Neuronal stem cell (in vitro differentiated cells): ENCODE measurements around the gene RANBP17.

ENCODE experiments used
- DNase-seq: peaks from one replicate; pipeline ENCODE4 v3.0.0-alpha.2; 2013; ENCODE audit warnings: low spot score
- H2AFZ ChIP-seq: one replicate; pipeline ENCODE4 v1.6.1; 2013; ENCODE audit warnings: mild to moderate bottlenecking, low read length, inconsistent platforms
- H2AK5ac ChIP-seq: 2 replicates; pipeline ENCODE4 v1.6.1; 2013; ENCODE audit warnings: low read depth, mild to moderate bottlenecking, inconsistent platforms, low read length, moderate library complexity, mixed read lengths
- H2BK120ac ChIP-seq: 2 replicates; pipeline ENCODE4 v1.6.1; 2013; ENCODE audit warnings: low read depth, mild to moderate bottlenecking, inconsistent platforms, low read length, moderate library complexity, mixed read lengths
- H2BK12ac ChIP-seq: one replicate; pipeline ENCODE4 v1.6.1; 2013; ENCODE audit warnings: low read length, inconsistent platforms
- H2BK15ac ChIP-seq: 2 replicates; pipeline ENCODE4 v1.6.1; 2013; ENCODE audit warnings: mild to moderate bottlenecking, low read length, inconsistent platforms, mixed read lengths
- H2BK5ac ChIP-seq: one replicate; pipeline ENCODE4 v1.6.1; 2013; ENCODE audit warnings: inconsistent platforms, mild to moderate bottlenecking, low read length, moderate library complexity
- H3K14ac ChIP-seq: one replicate; pipeline ENCODE4 v1.6.1; 2013; ENCODE audit warnings: low read length, inconsistent platforms
- H3K18ac ChIP-seq: 2 replicates; pipeline ENCODE4 v1.6.1; 2013; ENCODE audit warnings: low read length, inconsistent platforms
- H3K23ac ChIP-seq: 2 replicates; pipeline ENCODE4 v1.6.1; 2013; ENCODE audit warnings: low read depth, mild to moderate bottlenecking, mixed read lengths, low read length, inconsistent platforms; ENCODE audit not compliant: poor library complexity
- H3K27ac ChIP-seq: replicated peaks from 3 replicates; pipeline ENCODE4 v1.5.1; 2013; ENCODE audit warnings: low read length, inconsistent platforms
- H3K27me3 ChIP-seq, 3 experiments: 2 replicates each; pipeline ENCODE4 v1.6.1; 2013; ENCODE audit warnings: low read length in 3 of 3, mild to moderate bottlenecking in 2 of 3, inconsistent platforms in 1 of 3, low read depth in 1 of 3, mixed read lengths in 1 of 3, moderate library complexity in 1 of 3; ENCODE audit not compliant: control insufficient read depth in 3 of 3, insufficient read depth in 3 of 3
- H3K36me3 ChIP-seq, 2 donors: replicated peaks in 1 of 2; 2 replicates each; pipeline ENCODE4 v1.6.1; 2013; ENCODE audit warnings: low read length in 2 of 2; ENCODE audit not compliant: control insufficient read depth in 2 of 2, insufficient read depth in 2 of 2
- H3K4ac ChIP-seq: 2 replicates; pipeline ENCODE4 v1.6.1; 2013; ENCODE audit warnings: inconsistent platforms, mild to moderate bottlenecking, low read length, moderate library complexity
- H3K4me1 ChIP-seq, 2 donors: 1 replicate in 1 of 2; 2 replicates in 1 of 2; pipeline ENCODE4 v1.6.1; 2013; ENCODE audit warnings: low read length in 2 of 2, low read depth in 1 of 2; ENCODE audit not compliant: control insufficient read depth in 2 of 2, insufficient read depth in 1 of 2
- H3K4me2 ChIP-seq: one replicate; pipeline ENCODE4 v1.6.1; 2013; ENCODE audit warnings: mild to moderate bottlenecking, low read length, inconsistent platforms; ENCODE audit not compliant: insufficient read depth, poor library complexity, severe bottlenecking
- H3K4me3 ChIP-seq, 2 donors: 2 replicates each; pipeline ENCODE4 v1.5.1; 2013; ENCODE audit warnings: low read length in 2 of 2, mild to moderate bottlenecking in 2 of 2, inconsistent platforms in 1 of 2, moderate library complexity in 1 of 2
- H3K79me1 ChIP-seq: one replicate; pipeline ENCODE4 v1.6.1; 2013; ENCODE audit warnings: low read depth, mild to moderate bottlenecking, inconsistent platforms, low read length, moderate library complexity
- H3K9ac ChIP-seq: one replicate; pipeline ENCODE4 v1.6.1; 2013; ENCODE audit warnings: mild to moderate bottlenecking, low read depth, low read length, inconsistent platforms; ENCODE audit not compliant: poor library complexity
- H3K9me3 ChIP-seq, 2 donors: replicated peaks in 1 of 2; 2 replicates each; pipeline versions ENCODE3 to v1.6.1; 2013; ENCODE audit warnings: low read length in 2 of 2, mild to moderate bottlenecking in 2 of 2, inconsistent platforms in 1 of 2, low read depth in 1 of 2, mixed read lengths in 1 of 2, moderate library complexity in 1 of 2; ENCODE audit not compliant: control insufficient read depth in 2 of 2, insufficient read depth in 1 of 2
- H4K8ac ChIP-seq: one replicate; pipeline ENCODE4 v1.6.1; 2013; ENCODE audit warnings: low read depth, mild to moderate bottlenecking, inconsistent platforms, low read length, moderate library complexity
- H4K91ac ChIP-seq: one replicate; pipeline ENCODE4 v1.6.1; 2013; ENCODE audit warnings: low read length, low read depth, mild to moderate bottlenecking, inconsistent platforms; ENCODE audit not compliant: poor library complexity
- WGBS, 2 donors: extraction: QIAGEN DNeasy Blood & Tissue Kit; methylation state at CpG; one replicate each; pipeline ENCODE4 v1.1.7; 2013; ENCODE audit warnings: missing lambda C conversion rate in 2 of 2, mixed read lengths in 1 of 2; ENCODE audit not compliant: insufficient read length in 2 of 2, insufficient replicate concordance in 1 of 2; ENCODE audit errors: extremely low coverage in 2 of 2; 5-methylcytosine and 5-hydroxymethylcytosine counted together

RANBP17 gene

DNA sequence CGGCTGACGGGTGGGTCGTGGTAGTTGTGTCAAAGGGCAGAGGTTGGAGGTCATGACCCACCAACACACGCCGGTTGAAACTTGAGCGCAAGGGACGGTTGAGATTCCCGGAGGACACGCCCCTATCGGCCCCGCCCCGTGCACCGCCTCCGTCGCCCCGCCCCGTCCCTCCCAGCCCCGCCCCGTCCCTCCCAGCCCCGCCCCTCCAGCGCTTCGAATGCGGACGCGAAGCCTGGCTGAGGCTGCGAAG, 226 bp upstream of the RANBP17 start:
- Histone ChIP-seq H3K9ac (no peak overlapping the region), H3K23ac (no peak overlapping the region), H3K27ac (no peak overlapping the region), H4K91ac (no peak overlapping the region), H4K8ac (no peak overlapping the region), H3K79me1 (peaks cover 6% of the 10 kb centered on the region), H3K4me2 (peak overlapping the region; percentile 54), H3K36me3 (peaks cover 1 to 3% of the 10 kb centered on the region in 2 donors), H2BK12ac (no peak overlapping the region), H2BK120ac (no peak overlapping the region), H3K4me3 (peak overlapping the region; percentile 57 to 69), H2AFZ (peak overlapping the region; percentile 98), H3K9me3 (peaks cover 0 to 5% of the 10 kb centered on the region in 2 donors), H2AK5ac (no peak overlapping the region), H3K4me1 (peaks cover 3% of the 10 kb centered on the region in 2 donors), H2BK5ac (no peak overlapping the region), H2BK15ac (no peak overlapping the region), H3K18ac (no peak overlapping the region), H3K4ac (no peak overlapping the region), H3K27me3 (no peaks in the 10 kb centered on the region), H3K14ac (no peak overlapping the region)
- DNase-seq = no peak
- no CpG with 5 or more reads among the region's 26 CpGs for WGBS, 2 donors

DNA sequence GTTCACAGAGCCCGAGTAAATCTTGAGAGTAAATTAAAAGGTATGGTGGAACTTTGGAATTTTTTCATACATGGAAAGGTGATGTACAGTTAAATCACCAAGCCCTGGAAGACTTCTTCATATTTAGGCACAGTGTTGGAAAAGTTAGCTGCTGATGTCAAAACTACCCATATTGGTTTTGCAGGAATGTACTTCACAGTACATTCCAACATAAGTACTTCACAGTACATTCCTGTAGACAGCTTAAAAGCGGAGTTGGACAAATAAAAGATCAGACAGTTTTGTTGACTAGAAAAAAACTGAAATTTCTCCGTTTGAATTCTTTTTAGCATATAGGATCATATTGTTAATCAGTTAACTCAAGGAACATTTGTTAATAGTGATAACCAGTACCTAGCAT, 1.8 kb downstream of the RANBP17 start:
- Histone ChIP-seq H2AFZ (no peak overlapping the region), H2AK5ac (no peak overlapping the region), H3K23ac (no peak overlapping the region), H3K18ac (no peak overlapping the region), H3K4me2 (no peak overlapping the region), H3K14ac (no peak overlapping the region), H3K27me3 (no peaks in the 10 kb centered on the region), H3K27ac (no peak overlapping the region), H2BK5ac (no peak overlapping the region), H4K91ac (no peak overlapping the region), H4K8ac (no peak overlapping the region), H3K4me1 (peaks cover 3% of the 10 kb centered on the region in 2 donors), H2BK15ac (no peak overlapping the region), H3K9ac (no peak overlapping the region), H3K79me1 (peaks cover 6% of the 10 kb centered on the region), H2BK120ac (no peak overlapping the region), H3K4me3 (peak overlapping the region in 1 of 2 donors; percentile 57), H3K36me3 (peaks cover 1 to 3% of the 10 kb centered on the region in 2 donors), H2BK12ac (no peak overlapping the region), H3K4ac (no peak overlapping the region), H3K9me3 (peaks cover 0 to 5% of the 10 kb centered on the region in 2 donors)
- DNase-seq = no peak
- no CpG with 5 or more reads among the region's 3 CpGs for WGBS, 2 donors

DNA sequence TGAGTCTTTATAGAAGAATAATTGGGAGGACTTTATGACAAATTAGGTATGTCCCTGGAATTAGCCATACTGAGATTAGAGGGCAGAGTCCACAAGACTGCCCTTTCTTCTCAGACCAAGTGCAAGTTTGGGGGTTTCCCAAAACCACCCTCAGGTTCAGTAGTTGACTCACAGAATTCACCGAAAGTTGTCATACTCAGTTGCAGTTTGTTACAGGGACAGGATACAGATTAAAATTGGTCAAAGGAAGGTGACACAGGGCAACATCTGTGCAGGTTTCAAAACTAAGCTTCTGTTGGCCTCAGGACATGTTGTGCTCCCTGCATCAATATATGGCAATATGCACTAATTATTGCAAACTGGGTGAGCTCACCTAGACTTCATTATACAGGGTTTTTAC, 3.8 kb downstream of the RANBP17 start:
- H3K14ac ChIP-seq = no peak overlapping the region
- H2AFZ ChIP-seq = no peak overlapping the region
- H3K27me3 ChIP-seq = no peaks in the 10 kb centered on the region
- H3K4me2 ChIP-seq = no peak overlapping the region
- H2BK12ac ChIP-seq = no peak overlapping the region
- no peak overlapping the region for H2AK5ac ChIP-seq
- H3K4ac ChIP-seq = no peak overlapping the region
- H2BK5ac ChIP-seq = no peak overlapping the region
- H3K23ac ChIP-seq = no peak overlapping the region
- peaks cover 3% of the 10 kb centered on the region in 2 donors for H3K4me1 ChIP-seq
- H4K91ac ChIP-seq = no peak overlapping the region
- no peak overlapping the region for H2BK15ac ChIP-seq
- no peak overlapping the region for H2BK120ac ChIP-seq
- H3K4me3 ChIP-seq = no peak overlapping the region
- H3K79me1 ChIP-seq = peaks cover 8% of the 10 kb centered on the region
- H4K8ac ChIP-seq = no peak overlapping the region
- no peak overlapping the region for H3K27ac ChIP-seq
- DNase-seq = no peak
- peaks cover 3 to 10% of the 10 kb centered on the region in 2 donors for H3K9me3 ChIP-seq
- H3K18ac ChIP-seq = no peak overlapping the region
- no peak overlapping the region for H3K9ac ChIP-seq
- no CpG with 5 or more reads among the region's 1 CpG for WGBS, 2 donors
- H3K36me3 ChIP-seq = peaks cover 1 to 3% of the 10 kb centered on the region in 2 donors

DNA sequence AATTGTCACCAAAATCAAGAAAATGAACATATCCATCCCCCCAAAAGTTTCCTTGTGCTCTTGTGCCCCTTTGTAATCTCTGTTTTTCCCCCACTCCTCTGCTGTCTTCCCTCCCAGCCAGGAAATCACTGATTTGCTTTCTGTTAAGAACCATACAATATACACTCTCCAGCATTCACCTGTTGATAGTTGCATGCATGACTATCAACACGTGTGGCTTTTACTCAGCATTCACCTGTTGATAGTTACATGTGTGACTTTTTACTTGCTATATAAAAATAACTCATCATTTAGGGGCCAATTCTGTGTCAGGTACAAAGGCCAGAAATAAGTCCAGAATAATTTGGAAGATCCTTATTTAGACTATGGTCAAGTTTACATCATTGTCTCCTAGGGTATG, 6.0 kb downstream of the RANBP17 start:
- no peak overlapping the region for H2BK15ac ChIP-seq
- H3K4ac ChIP-seq = no peak overlapping the region
- H3K23ac ChIP-seq = no peak overlapping the region
- H3K14ac ChIP-seq = no peak overlapping the region
- H3K9me3 ChIP-seq = peaks cover 0 to 13% of the 10 kb centered on the region in 2 donors
- H2BK5ac ChIP-seq = no peak overlapping the region
- no peak overlapping the region for H2AK5ac ChIP-seq
- no peak overlapping the region for H3K4me3 ChIP-seq
- H3K36me3 ChIP-seq = peaks cover 0 to 3% of the 10 kb centered on the region in 2 donors
- no peak overlapping the region for H2AFZ ChIP-seq
- H3K18ac ChIP-seq = no peak overlapping the region
- WGBS, 2 donors = no CpG with 5 or more reads among the region's 1 CpG
- H3K9ac ChIP-seq = no peak overlapping the region
- DNase-seq = no peak
- no peaks in the 10 kb centered on the region for H3K27me3 ChIP-seq
- H3K27ac ChIP-seq = no peak overlapping the region
- H4K8ac ChIP-seq = no peak overlapping the region
- H3K79me1 ChIP-seq = peaks cover 5% of the 10 kb centered on the region
- H3K4me1 ChIP-seq = peaks cover 3% of the 10 kb centered on the region in 2 donors
- no peak overlapping the region for H2BK120ac ChIP-seq
- H2BK12ac ChIP-seq = no peak overlapping the region
- no peak overlapping the region for H3K4me2 ChIP-seq
- no peak overlapping the region for H4K91ac ChIP-seq
